CD4-positive, CD25-positive, alpha-beta regulatory T cell (primary cell): Measurements from ENCODE around the gene PKDREJ. TPM values are rescaled to one million over a fixed set of nuclear protein-coding genes. Genes with fewer than 3 reads are reported as not detected.

ENCODE experiments used
- ATAC-seq, 2 donors: fragments of 150-1000 bp; cut with Tn5 transposase; one replicate each; pipeline ENCODE4 v1.10.0; 2021; ENCODE audit warnings: low read depth in 2 of 2, moderate number of reproducible peaks in 2 of 2, moderate library complexity in 1 of 2
- DNase-seq, 3 donors: peaks; one replicate each; pipeline versions ENCODE4 v3.0.0 to v3.0.0-alpha.2; 2012 to 2022; ENCODE audit warnings: mixed read lengths in 1 of 3
- H3K27ac ChIP-seq: one replicate; pipeline ENCODE4 v1.7.0; 2013; ENCODE audit warnings: mild to moderate bottlenecking, low read length; ENCODE audit not compliant: insufficient read depth, poor library complexity, severe bottlenecking
- H3K27me3 ChIP-seq: one replicate; pipeline ENCODE4 v1.7.0; 2013; ENCODE audit warnings: low read length; ENCODE audit not compliant: control insufficient read depth, insufficient read depth
- H3K36me3 ChIP-seq: one replicate; pipeline ENCODE4 v1.7.0; 2013; ENCODE audit warnings: mild to moderate bottlenecking, low read length, moderate library complexity; ENCODE audit not compliant: control insufficient read depth, insufficient read depth
- H3K4me1 ChIP-seq: 2 replicates; pipeline ENCODE4 v1.7.0; 2013; ENCODE audit warnings: mild to moderate bottlenecking, low read length; ENCODE audit not compliant: insufficient read depth, control insufficient read depth, poor library complexity, severe bottlenecking
- H3K4me3 ChIP-seq: one replicate; pipeline ENCODE4 v1.7.0; 2013; ENCODE audit warnings: low read depth, mild to moderate bottlenecking, low read length, moderate library complexity
- H3K9me3 ChIP-seq, 2 experiments: 1 replicate in 1 of 2; 2 replicates in 1 of 2; pipeline ENCODE4 v1.7.0; 2013; ENCODE audit warnings: low read length in 2 of 2, mild to moderate bottlenecking in 1 of 2, moderate library complexity in 1 of 2; ENCODE audit not compliant: control insufficient read depth in 2 of 2
- H3K27ac Mint-ChIP-seq, 3 donors: one replicate each; pipeline ENCODE4 v1.8.0; 2020 to 2022; ENCODE audit warnings: mild to moderate bottlenecking in 3 of 3, mixed read lengths in 3 of 3, moderate library complexity in 2 of 3
- H3K27me3 Mint-ChIP-seq: one replicate; pipeline ENCODE4 v1.8.0; 2022; ENCODE audit warnings: mild to moderate bottlenecking, mixed read lengths
- H3K36me3 Mint-ChIP-seq: one replicate; pipeline ENCODE4 v1.8.0; 2020; ENCODE audit warnings: mixed read lengths
- H3K4me1 Mint-ChIP-seq, 4 donors: one replicate each; pipeline ENCODE4 v1.8.0; 2020 to 2022; ENCODE audit warnings: mixed read lengths in 4 of 4, mild to moderate bottlenecking in 1 of 4
- H3K4me3 Mint-ChIP-seq, 4 donors: one replicate each; pipeline ENCODE4 v1.8.0; 2020 to 2022; ENCODE audit warnings: mild to moderate bottlenecking in 4 of 4, mixed read lengths in 4 of 4, moderate library complexity in 3 of 4
- H3K9me3 Mint-ChIP-seq, 7 donors: one replicate each; pipeline ENCODE4 v1.8.0; 2020 to 2022; ENCODE audit warnings: mixed read lengths in 7 of 7, mild to moderate bottlenecking in 3 of 7, moderate library complexity in 2 of 7
- polyA plus RNA-seq, 4 donors: library from polyadenylated mRNA; unstranded; fragments of 300-500 nt; fragmentation: Illumina TruSeq; gene quantifications; one replicate each; pipeline ENCODE4 v1.2.3, GENCODE V29; 2021
- total RNA-seq: library from RNA; stranded (reverse); gene quantifications from one replicate; pipeline ENCODE4 v1.2.3, GENCODE V29; 2022

The PKDREJ gene
- total and polyA plus RNA-seq, 5 donors from 2014 or later, result 0.19 TPM; not detected in 4

DNA sequence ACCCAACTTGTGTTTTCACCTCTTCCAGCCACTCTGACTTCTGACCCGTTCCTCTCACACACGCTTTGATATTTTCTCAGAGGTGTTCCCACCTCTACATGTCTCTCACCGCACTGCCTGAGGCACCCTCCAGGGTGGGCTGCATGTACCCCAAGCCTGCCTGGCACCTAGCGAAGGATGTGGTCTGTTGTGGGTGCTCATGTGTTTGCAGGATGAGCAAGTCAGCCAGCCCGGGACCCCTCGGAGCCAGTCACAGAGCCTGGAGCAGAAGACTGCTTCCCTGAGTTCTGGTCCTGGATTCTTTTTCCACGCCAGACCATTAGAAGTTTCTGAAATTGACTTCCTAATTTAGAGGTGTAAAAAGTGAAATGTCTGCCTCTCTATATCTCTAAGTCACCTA is 37.3 kb upstream of the PKDREJ start:
- Histone ChIP-seq H3K36me3 (no peaks in the 10 kb centered on the region), H3K9me3 (no peaks in the 10 kb centered on the region), H3K27me3 (no peaks in the 10 kb centered on the region), H3K4me1 (peaks cover 25% of the 10 kb centered on the region), H3K27ac (no peak overlapping the region), H3K4me3 (no peak overlapping the region)
- Mint-ChIP-seq H3K27ac (peak overlapping the region in 1 of 3 donors; percentile 38), H3K36me3 (no peaks in the 10 kb centered on the region), H3K4me3 (peak overlapping the region in 2 of 4 donors; percentile 30 to 40), H3K9me3 (no peaks in the 10 kb centered on the region), H3K4me1 (peaks cover 4 to 34% (median 17%) of the 10 kb centered on the region in 4 donors), H3K27me3 (peaks cover 5% of the 10 kb centered on the region)
- ATAC-seq, result no peak
- no peak for DNase-seq

GRCh38 chr22:46299101-46299500 is 36.0 kb upstream of the PKDREJ start:
- no peaks in the 10 kb centered on the region for H3K27me3 ChIP-seq
- no peaks in the 10 kb centered on the region for H3K9me3 ChIP-seq
- no peak overlapping the region for H3K27ac ChIP-seq
- DNase-seq (no peak), ATAC-seq (no peak)
- H3K4me1 ChIP-seq, result peaks cover 22% of the 10 kb centered on the region
- Mint-ChIP-seq H3K9me3 (no peaks in the 10 kb centered on the region), H3K4me3 (peak overlapping the region in 3 of 4 donors; percentile 52 to 82 (median 79)), H3K27ac (no peak overlapping the region), H3K27me3 (peaks cover 5% of the 10 kb centered on the region), H3K36me3 (no peaks in the 10 kb centered on the region), H3K4me1 (peaks cover 4 to 37% (median 15%) of the 10 kb centered on the region in 4 donors)
- H3K36me3 ChIP-seq, result no peaks in the 10 kb centered on the region
- H3K4me3 ChIP-seq, result no peak overlapping the region

GRCh38 chr22:46297151-46297812 is 34.1 kb upstream of the PKDREJ start:
- H3K4me1 Mint-ChIP-seq, result peaks cover 2 to 35% (median 11%) of the 10 kb centered on the region in 4 donors
- peak overlapping the region in 2 of 3 donors; percentile 38 to 43 for H3K27ac Mint-ChIP-seq
- peak overlapping the region; percentile 90 for H3K27ac ChIP-seq

DNA sequence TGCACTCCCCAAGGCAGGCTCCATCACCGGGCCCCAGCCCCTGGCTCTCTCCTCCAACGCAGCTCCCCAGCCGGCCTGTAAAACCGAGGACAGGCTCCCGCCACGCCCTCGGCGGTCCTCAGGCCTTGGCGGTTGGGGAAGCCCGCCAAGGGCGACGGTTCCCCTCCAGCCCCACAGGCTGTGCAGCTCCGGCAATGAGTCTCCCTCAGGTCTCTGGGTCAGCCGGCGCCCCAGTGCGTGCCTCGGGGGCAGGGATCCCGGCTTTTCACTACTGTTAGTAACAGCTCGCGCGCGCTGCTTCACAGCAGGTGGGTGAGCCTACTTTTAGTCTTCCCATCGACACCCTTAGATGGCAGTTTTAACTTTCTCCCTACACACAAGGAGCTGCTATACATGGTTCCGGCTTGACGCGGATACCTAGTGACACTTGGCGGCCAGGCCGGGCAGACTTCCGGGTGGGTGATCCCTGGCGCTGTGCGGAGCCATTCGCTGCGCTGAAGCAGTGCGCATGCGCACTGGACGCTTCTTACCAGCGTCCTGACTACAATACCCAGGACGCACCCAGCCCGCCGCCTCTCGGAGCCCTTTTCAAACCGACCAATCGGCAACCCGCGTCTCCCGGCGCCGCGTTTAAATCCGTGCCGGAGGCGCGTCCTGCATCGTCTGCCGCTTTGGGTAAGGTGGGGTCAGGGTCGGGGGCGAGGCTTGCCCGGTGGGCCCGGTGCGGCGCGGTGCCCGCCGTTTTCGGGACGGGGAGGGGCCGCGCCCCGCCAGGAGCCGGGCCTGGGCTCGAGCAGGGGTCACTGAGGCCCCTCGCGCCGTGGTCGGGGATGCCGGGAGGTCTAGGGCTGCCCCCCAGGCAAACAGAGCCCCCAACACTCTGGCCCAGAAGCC is 33.4 kb upstream of the PKDREJ start, which contains the start of gene GTSE1:
Gene GTSE1, plus strand, starts transcription at position 614 of the 894 bp plus-strand sequence. CDS start 531 bp downstream, outside the sequence.
- Mint-ChIP-seq H3K36me3 (peaks cover 7% of the 10 kb centered on the region), H3K27me3 (peaks cover 5% of the 10 kb centered on the region), H3K9me3 (peaks cover 0 to 1% (median 0%) of the 10 kb centered on the region in 7 donors), H3K4me1 (peaks cover 2 to 37% (median 11%) of the 10 kb centered on the region in 4 donors), H3K4me3 (peak within 1 kb of the TSS; percentile 85 to 95 (median 92)), H3K27ac (peak within 1 kb of the TSS; percentile 98 to 100 (median 99))
- Histone ChIP-seq H3K4me1 (peaks cover 21% of the 10 kb centered on the region), H3K27ac (peak within 1 kb of the TSS; percentile 90), H3K4me3 (peak within 1 kb of the TSS; percentile 68), H3K36me3 (no peaks in the 10 kb centered on the region), H3K9me3 (no peaks in the 10 kb centered on the region), H3K27me3 (no peaks in the 10 kb centered on the region)
- DNase-seq (peak; percentile 96 to 99 (median 97)), ATAC-seq (peak; percentile 98 to 99)

More at GRCh38 chr22:46297151-46297812, 34.1 kb upstream of the PKDREJ start:
- peaks cover 21% of the 10 kb centered on the region for H3K4me1 ChIP-seq
- peaks cover 4% of the 10 kb centered on the region for H3K36me3 Mint-ChIP-seq
- peaks cover 5% of the 10 kb centered on the region for H3K27me3 Mint-ChIP-seq
- H3K27me3 ChIP-seq, result no peaks in the 10 kb centered on the region
- ATAC-seq (no peak), DNase-seq (peak in 1 of 3 donors; percentile 30)
- no peaks in the 10 kb centered on the region for H3K36me3 ChIP-seq
- peaks cover 0 to 1% (median 0%) of the 10 kb centered on the region in 7 donors for H3K9me3 Mint-ChIP-seq
- peak overlapping the region; percentile 55 for H3K4me3 ChIP-seq
- peak overlapping the region; percentile 74 to 90 (median 85) for H3K4me3 Mint-ChIP-seq
- H3K9me3 ChIP-seq, result no peaks in the 10 kb centered on the region

DNA sequence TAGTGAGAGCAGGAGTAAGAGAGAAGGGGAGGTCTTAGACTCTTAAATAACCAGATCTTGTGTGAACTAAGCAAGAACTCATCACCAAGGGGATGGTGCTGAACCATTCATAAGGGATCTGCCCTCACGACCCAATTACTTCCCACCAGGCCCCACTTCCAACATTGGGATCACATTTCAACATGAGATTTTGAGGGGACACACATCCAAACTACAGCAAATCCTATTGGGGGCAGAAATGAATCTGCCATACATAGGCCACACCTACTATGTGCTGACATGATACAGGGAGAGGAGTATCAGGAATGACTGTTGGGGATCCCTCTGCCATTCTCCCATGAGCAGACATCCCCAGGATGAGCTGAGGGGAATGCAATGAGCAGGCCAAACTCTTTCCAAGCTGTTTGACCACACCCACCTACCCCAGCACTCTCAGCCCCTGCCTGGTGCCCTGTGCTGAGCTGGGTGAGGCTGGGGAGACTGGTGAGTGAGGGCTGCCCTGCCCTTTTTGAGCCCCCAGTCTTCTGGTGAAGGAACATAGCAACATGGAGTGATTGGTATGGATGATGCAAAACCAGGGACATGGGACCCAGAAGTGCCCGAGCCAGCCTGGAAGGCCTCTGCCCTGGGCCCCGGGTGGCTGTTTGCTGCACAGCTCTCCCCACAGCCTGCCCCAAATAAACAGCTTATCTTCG is 32.3 kb upstream of the PKDREJ start:
- Histone ChIP-seq H3K27me3 (no peaks in the 10 kb centered on the region), H3K4me3 (peak overlapping the region; percentile 68), H3K4me1 (peaks cover 21% of the 10 kb centered on the region), H3K27ac (peak overlapping the region; percentile 90), H3K9me3 (no peaks in the 10 kb centered on the region), H3K36me3 (no peaks in the 10 kb centered on the region)
- Mint-ChIP-seq H3K27me3 (peaks cover 3% of the 10 kb centered on the region), H3K4me3 (peak overlapping the region; percentile 85 to 95 (median 92)), H3K9me3 (peaks cover 0 to 3% (median 0%) of the 10 kb centered on the region in 7 donors), H3K36me3 (peaks cover 7% of the 10 kb centered on the region), H3K4me1 (peaks cover 2 to 37% (median 11%) of the 10 kb centered on the region in 4 donors), H3K27ac (peak overlapping the region; percentile 98 to 100 (median 99))
- ATAC-seq (no peak), DNase-seq (peak in 1 of 3 donors; percentile 20)

DNA sequence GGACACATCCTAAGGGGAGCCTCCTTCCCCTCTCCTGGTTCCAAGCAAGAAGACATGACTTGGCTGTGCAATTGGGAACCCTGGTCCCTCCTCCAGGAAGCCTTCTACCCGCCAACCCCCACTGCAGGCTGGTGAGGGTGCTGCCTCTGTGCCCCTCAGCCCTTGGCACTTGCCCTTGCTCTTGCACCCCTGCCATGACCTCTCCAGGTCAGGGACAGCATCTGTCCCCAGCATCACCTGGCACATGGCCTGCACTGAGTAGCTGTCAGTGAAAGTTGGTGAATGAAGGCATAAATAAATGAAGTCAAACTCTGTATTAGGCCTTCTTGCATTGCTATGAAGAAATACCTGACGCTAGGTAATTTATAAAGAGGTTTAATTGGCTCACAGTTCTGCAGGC is 31.6 kb upstream of the PKDREJ start:
- peaks cover 0 to 3% (median 0%) of the 10 kb centered on the region in 7 donors for H3K9me3 Mint-ChIP-seq
- DNase-seq (no peak), ATAC-seq (no peak)
- no peak overlapping the region for H3K4me3 ChIP-seq
- peak overlapping the region; percentile 53 to 88 (median 76) for H3K4me3 Mint-ChIP-seq
- peaks cover 2 to 37% (median 11%) of the 10 kb centered on the region in 4 donors for H3K4me1 Mint-ChIP-seq
- H3K27me3 ChIP-seq, result no peaks in the 10 kb centered on the region
- no peak overlapping the region for H3K27ac ChIP-seq
- no peaks in the 10 kb centered on the region for H3K9me3 ChIP-seq
- H3K36me3 ChIP-seq, result no peaks in the 10 kb centered on the region
- H3K36me3 Mint-ChIP-seq, result peaks cover 7% of the 10 kb centered on the region
- no peaks in the 10 kb centered on the region for H3K27me3 Mint-ChIP-seq
- peaks cover 21% of the 10 kb centered on the region for H3K4me1 ChIP-seq
- peak overlapping the region in 2 of 3 donors; percentile 98 to 99 for H3K27ac Mint-ChIP-seq
